Measurements from ENCODE around the gene SGMS1.

Gene SGMS1

DNA sequence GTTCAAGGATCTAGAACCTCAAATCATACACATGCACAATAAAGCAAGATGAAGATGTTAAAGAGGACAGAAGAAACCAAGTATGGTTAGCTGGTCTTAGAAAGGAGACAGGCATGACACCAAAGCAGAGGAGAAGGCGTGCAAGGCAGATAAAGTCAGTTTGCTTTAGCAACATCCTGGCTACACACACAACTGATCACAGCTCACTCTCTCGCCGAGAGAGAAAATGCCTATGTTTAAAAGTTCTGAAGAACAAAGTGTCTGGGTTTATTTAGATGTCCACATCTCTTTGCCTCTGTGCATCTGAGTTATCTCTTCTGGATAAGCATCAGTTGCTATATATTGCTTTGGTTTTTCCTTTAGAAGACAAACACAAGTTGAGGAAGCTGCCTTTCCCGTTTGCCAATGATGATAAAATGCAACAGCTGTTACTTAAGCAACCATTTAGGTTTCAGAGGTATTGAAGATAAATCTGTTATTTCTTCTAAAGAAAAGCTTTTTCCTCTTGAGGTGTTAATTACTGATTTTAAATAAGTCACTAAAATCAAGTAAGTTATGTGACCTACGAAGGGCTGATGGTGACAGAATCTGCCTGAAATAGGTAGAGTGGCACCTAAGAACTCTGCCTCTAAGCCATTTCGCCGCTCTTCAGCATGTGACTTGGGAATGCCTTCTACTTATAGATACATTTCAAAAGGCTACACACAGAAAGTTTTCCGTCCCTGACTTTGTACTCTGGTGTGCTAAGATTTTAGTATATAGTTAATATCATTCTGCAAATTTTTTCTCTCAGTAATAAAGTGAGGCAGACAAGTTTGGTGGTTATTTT lies 226.2 kb downstream of the SGMS1 start:
- ATAC-seq: no peak
- TF ChIP-seq ZC3H10 (CRISPR knock-in tag; IDR thresholded peaks at IDR 0.05): no peak
- no peak for TF ChIP-seq ZNF565 (CRISPR knock-in tag; conservative IDR thresholded peaks at IDR 0.05; ENCODE audit: low read depth)
- TF ChIP-seq ZNF8 (CRISPR knock-in tag; IDR thresholded peaks at IDR 0.05): no peak
- TF ChIP-seq, protein P1, sequence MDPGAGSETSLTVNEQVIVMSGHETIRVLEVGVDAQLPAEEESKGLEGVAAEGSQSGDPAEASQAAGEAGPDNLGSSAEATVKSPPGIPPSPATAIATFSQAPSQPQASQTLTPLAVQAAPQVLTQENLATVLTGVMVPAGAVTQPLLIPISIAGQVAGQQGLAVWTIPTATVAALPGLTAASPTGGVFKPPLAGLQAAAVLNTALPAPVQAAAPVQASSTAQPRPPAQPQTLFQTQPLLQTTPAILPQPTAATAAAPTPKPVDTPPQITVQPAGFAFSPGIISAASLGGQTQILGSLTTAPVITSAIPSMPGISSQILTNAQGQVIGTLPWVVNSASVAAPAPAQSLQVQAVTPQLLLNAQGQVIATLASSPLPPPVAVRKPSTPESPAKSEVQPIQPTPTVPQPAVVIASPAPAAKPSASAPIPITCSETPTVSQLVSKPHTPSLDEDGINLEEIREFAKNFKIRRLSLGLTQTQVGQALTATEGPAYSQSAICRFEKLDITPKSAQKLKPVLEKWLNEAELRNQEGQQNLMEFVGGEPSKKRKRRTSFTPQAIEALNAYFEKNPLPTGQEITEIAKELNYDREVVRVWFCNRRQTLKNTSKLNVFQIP (CRISPR knock-in tag; IDR thresholded peaks at IDR 0.05; ENCODE audit: borderline replicate concordance, low read depth): no peak
- TF ChIP-seq, protein P2, sequence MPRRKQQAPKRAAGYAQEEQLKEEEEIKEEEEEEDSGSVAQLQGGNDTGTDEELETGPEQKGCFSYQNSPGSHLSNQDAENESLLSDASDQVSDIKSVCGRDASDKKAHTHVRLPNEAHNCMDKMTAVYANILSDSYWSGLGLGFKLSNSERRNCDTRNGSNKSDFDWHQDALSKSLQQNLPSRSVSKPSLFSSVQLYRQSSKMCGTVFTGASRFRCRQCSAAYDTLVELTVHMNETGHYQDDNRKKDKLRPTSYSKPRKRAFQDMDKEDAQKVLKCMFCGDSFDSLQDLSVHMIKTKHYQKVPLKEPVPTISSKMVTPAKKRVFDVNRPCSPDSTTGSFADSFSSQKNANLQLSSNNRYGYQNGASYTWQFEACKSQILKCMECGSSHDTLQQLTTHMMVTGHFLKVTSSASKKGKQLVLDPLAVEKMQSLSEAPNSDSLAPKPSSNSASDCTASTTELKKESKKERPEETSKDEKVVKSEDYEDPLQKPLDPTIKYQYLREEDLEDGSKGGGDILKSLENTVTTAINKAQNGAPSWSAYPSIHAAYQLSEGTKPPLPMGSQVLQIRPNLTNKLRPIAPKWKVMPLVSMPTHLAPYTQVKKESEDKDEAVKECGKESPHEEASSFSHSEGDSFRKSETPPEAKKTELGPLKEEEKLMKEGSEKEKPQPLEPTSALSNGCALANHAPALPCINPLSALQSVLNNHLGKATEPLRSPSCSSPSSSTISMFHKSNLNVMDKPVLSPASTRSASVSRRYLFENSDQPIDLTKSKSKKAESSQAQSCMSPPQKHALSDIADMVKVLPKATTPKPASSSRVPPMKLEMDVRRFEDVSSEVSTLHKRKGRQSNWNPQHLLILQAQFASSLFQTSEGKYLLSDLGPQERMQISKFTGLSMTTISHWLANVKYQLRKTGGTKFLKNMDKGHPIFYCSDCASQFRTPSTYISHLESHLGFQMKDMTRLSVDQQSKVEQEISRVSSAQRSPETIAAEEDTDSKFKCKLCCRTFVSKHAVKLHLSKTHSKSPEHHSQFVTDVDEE (CRISPR knock-in tag; IDR thresholded peaks at IDR 0.05): no peak
- no peak for TF ChIP-seq BACH2 (CRISPR knock-in tag; IDR thresholded peaks at IDR 0.05; ENCODE audit: borderline replicate concordance)
- TF ChIP-seq, protein P3, sequence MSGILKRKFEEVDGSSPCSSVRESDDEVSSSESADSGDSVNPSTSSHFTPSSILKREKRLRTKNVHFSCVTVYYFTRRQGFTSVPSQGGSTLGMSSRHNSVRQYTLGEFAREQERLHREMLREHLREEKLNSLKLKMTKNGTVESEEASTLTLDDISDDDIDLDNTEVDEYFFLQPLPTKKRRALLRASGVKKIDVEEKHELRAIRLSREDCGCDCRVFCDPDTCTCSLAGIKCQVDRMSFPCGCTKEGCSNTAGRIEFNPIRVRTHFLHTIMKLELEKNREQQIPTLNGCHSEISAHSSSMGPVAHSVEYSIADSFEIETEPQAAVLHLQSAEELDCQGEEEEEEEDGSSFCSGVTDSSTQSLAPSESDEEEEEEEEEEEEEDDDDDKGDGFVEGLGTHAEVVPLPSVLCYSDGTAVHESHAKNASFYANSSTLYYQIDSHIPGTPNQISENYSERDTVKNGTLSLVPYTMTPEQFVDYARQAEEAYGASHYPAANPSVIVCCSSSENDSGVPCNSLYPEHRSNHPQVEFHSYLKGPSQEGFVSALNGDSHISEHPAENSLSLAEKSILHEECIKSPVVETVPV (CRISPR knock-in tag; IDR thresholded peaks at IDR 0.05): no peak
- TF ChIP-seq ESRRG (CRISPR knock-in tag; IDR thresholded peaks at IDR 0.05): no peak
- TF ChIP-seq CSDC2 (CRISPR knock-in tag; IDR thresholded peaks at IDR 0.05): no peak
- no peak for TF ChIP-seq GLIS3 (CRISPR knock-in tag; IDR thresholded peaks at IDR 0.05)
- TF ChIP-seq ZFP30 (CRISPR knock-in tag; IDR thresholded peaks at IDR 0.05): no peak

DNA sequence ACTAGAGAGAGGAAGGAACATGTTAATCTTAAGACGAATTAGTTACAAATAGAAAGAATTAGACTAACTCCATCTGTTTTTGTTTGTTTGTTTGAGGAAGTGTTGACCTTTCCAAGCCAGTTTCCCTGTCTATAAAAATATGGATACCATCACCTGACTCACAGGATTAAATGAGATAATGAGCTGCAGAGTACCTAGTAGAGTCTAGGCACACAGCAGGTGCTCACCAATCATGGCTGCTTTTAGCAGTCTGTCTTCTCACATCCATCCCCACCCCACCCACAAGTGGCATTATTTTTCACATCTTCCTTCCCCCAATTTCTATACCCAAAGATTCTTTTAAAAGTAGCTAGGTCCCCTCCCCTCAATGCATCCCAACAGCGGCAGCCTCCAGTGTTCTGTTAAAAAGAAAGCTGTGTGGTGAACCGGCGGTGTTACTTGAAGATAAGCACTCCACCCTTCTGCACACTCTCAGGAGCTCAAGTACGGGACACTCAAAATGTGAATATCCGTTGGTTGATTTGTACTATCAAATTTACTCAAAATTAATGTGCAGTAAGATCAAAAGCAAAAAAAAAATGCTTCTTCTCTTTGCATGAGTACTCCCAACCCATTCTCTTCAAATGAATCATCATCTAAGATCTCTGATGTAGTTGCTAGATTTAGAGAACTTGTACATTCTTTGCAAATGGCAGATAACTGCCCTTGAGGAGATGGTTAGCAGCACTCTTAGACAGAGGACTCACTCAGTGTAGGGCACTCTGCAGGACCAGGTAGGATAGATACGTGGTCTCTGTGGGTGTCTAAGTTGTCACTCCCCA lies 227.1 kb downstream of the SGMS1 start:
- peak; percentile 78 for ATAC-seq
- TF ChIP-seq TCF4 (CRISPR knock-in tag; IDR thresholded peaks at IDR 0.05; ENCODE audit: borderline replicate concordance) (no peak), GLIS3 (CRISPR knock-in tag; IDR thresholded peaks at IDR 0.05) (no peak), ARNTL (CRISPR knock-in tag; IDR thresholded peaks at IDR 0.05; ENCODE audit: borderline replicate concordance, low read depth) (no peak), ESRRG (CRISPR knock-in tag; IDR thresholded peaks at IDR 0.05) (no peak), SNAI2 (CRISPR knock-in tag; IDR thresholded peaks at IDR 0.05) (no peak), TOX (CRISPR knock-in tag; IDR thresholded peaks at IDR 0.05; ENCODE audit: borderline replicate concordance) (no peak)
- TF ChIP-seq, protein P4, sequence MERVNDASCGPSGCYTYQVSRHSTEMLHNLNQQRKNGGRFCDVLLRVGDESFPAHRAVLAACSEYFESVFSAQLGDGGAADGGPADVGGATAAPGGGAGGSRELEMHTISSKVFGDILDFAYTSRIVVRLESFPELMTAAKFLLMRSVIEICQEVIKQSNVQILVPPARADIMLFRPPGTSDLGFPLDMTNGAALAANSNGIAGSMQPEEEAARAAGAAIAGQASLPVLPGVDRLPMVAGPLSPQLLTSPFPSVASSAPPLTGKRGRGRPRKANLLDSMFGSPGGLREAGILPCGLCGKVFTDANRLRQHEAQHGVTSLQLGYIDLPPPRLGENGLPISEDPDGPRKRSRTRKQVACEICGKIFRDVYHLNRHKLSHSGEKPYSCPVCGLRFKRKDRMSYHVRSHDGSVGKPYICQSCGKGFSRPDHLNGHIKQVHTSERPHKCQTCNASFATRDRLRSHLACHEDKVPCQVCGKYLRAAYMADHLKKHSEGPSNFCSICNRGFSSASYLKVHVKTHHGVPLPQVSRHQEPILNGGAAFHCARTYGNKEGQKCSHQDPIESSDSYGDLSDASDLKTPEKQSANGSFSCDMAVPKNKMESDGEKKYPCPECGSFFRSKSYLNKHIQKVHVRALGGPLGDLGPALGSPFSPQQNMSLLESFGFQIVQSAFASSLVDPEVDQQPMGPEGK (CRISPR knock-in tag; IDR thresholded peaks at IDR 0.05; ENCODE audit: borderline replicate concordance): no peak
- TF ChIP-seq, protein P5, sequence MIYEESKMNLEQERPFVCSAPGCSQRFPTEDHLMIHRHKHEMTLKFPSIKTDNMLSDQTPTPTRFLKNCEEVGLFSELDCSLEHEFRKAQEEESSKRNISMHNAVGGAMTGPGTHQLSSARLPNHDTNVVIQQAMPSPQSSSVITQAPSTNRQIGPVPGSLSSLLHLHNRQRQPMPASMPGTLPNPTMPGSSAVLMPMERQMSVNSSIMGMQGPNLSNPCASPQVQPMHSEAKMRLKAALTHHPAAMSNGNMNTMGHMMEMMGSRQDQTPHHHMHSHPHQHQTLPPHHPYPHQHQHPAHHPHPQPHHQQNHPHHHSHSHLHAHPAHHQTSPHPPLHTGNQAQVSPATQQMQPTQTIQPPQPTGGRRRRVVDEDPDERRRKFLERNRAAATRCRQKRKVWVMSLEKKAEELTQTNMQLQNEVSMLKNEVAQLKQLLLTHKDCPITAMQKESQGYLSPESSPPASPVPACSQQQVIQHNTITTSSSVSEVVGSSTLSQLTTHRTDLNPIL (CRISPR knock-in tag; IDR thresholded peaks at IDR 0.05; ENCODE audit: low read depth): no peak

DNA sequence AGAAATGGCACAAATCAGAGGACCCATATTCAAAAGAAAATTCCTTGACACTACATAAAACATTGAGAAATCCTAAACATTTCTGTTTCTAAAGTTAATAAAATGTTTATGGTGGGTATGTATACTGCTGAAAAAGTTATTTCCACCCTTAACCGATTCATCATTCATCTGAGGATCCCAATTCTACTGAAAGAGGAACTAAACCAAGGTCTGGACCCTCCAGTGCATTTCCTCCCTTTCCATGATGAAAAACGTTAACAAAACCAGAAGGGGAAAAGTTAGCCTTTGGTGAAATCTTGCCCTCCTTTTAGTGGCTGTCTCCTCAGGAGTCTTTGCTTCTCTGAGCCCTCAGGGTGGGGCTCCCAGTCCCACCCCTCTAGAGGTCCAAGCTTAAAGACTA lies 227.9 kb downstream of the SGMS1 start:
- TF ChIP-seq ZFP3 (CRISPR knock-in tag; IDR thresholded peaks at IDR 0.05) (no peak), ARNTL (CRISPR knock-in tag; IDR thresholded peaks at IDR 0.05; ENCODE audit: borderline replicate concordance, low read depth) (no peak), CSDC2 (CRISPR knock-in tag; IDR thresholded peaks at IDR 0.05) (no peak), TOX (CRISPR knock-in tag; IDR thresholded peaks at IDR 0.05; ENCODE audit: borderline replicate concordance) (no peak), ZC3H10 (CRISPR knock-in tag; IDR thresholded peaks at IDR 0.05) (no peak), TCF4 (CRISPR knock-in tag; IDR thresholded peaks at IDR 0.05; ENCODE audit: borderline replicate concordance) (no peak), OSR1 (CRISPR knock-in tag; IDR thresholded peaks at IDR 0.05) (no peak), ZNF565 (CRISPR knock-in tag; conservative IDR thresholded peaks at IDR 0.05; ENCODE audit: low read depth) (no peak), ESRRG (CRISPR knock-in tag; IDR thresholded peaks at IDR 0.05) (no peak), ISL1 (CRISPR knock-in tag; IDR thresholded peaks at IDR 0.05) (no peak), ZFP30 (CRISPR knock-in tag; IDR thresholded peaks at IDR 0.05) (no peak), PPARA (CRISPR knock-in tag; IDR thresholded peaks at IDR 0.05; ENCODE audit: borderline replicate concordance) (no peak)
- no peak for ATAC-seq

Data from SK-N-SH treated with all-trans-retinoic acid at 6 μM for 48 hours (cell line).